ENCODE data around the gene ARRDC1.

The ARRDC1 gene

GRCh38 chr9:137639303-137640051, 34.0 kb downstream of the ARRDC1 start:
- DNase-seq (ENCODE audit: low read depth) = no peak

GRCh38 chr9:137640862-137641261, 35.4 kb downstream of the ARRDC1 start:
- DNase-seq (ENCODE audit: low read depth) = no peak

GRCh38 chr9:137642118-137642601, 36.7 kb downstream of the ARRDC1 start:
- no peak for DNase-seq (ENCODE audit: low read depth)

GRCh38 chr9:137642892-137643291, 37.4 kb downstream of the ARRDC1 start:
- no peak for DNase-seq (ENCODE audit: low read depth)

- DNase-seq (ENCODE audit: low read depth) = no peak
Measured at GRCh38 chr9:137643921-137644320, 38.4 kb downstream of the ARRDC1 start.

GRCh38 chr9:137645211-137645610, 39.7 kb downstream of the ARRDC1 start:
- no peak for DNase-seq (ENCODE audit: low read depth)

GRCh38 chr9:137646341-137646740, 40.9 kb downstream of the ARRDC1 start:
- DNase-seq (ENCODE audit: low read depth) = no peak

GRCh38 chr9:137647096-137647714, 41.7 kb downstream of the ARRDC1 start:
- no peak for DNase-seq (ENCODE audit: low read depth)

GRCh38 chr9:137648396-137648795, 42.9 kb downstream of the ARRDC1 start:
- no peak for DNase-seq (ENCODE audit: low read depth)

GRCh38 chr9:137649553-137649952, 44.1 kb downstream of the ARRDC1 start:
- no peak for DNase-seq (ENCODE audit: low read depth)

GRCh38 chr9:137650259-137650658, 44.8 kb downstream of the ARRDC1 start:
- DNase-seq (ENCODE audit: low read depth) = no peak

GRCh38 chr9:137650779-137651178, 45.3 kb downstream of the ARRDC1 start:
- no peak for DNase-seq (ENCODE audit: low read depth)

- DNase-seq (ENCODE audit: low read depth) = no peak
Measured at GRCh38 chr9:137656416-137656815, 50.9 kb downstream of the ARRDC1 start.

GRCh38 chr9:137657606-137658005, 52.1 kb downstream of the ARRDC1 start:
- no peak for DNase-seq (ENCODE audit: low read depth)

- DNase-seq (ENCODE audit: low read depth) = no peak
Measured at GRCh38 chr9:137658781-137659180, 53.3 kb downstream of the ARRDC1 start.

- no peak for DNase-seq (ENCODE audit: low read depth)
Measured at GRCh38 chr9:137660144-137660543, 54.7 kb downstream of the ARRDC1 start.

GRCh38 chr9:137663584-137663983, 58.1 kb downstream of the ARRDC1 start:
- DNase-seq (ENCODE audit: low read depth) = no peak

- no peak for DNase-seq (ENCODE audit: low read depth)
Measured at GRCh38 chr9:137664676-137665075, 59.2 kb downstream of the ARRDC1 start.

Measured in activated gamma-delta T cell treated with anti-CD3 and anti-CD28 coated beads, Interleukin-2, amount 50 U/mL, for 16 hours (primary cell).